ENCODE measurements around the gene NDUFV2.

NDUFV2 gene

GRCh38 chr18:9067823-9068222 lies 34.7 kb upstream of the NDUFV2 start:
- peaks cover 5 to 6% of the 10 kb centered on the region in 2 donors for H3K4me1 ChIP-seq (ENCODE audit: control insufficient read depth in 2 of 2, insufficient read depth in 2 of 2, low read length in 2 of 2)
- H3K36me3 ChIP-seq (ENCODE audit: control insufficient read depth in 2 of 2, insufficient read depth in 2 of 2, low read length in 2 of 2): no peaks in the 10 kb centered on the region
- H3K27ac ChIP-seq (ENCODE audit: low read depth in 2 of 2, low read length in 2 of 2): peak overlapping the region; percentile 8 to 52
- H3K9ac ChIP-seq (ENCODE audit: low read depth in 1 of 2, low read length in 2 of 2): no peak overlapping the region
- no peak overlapping the region for H3K4me3 ChIP-seq (ENCODE audit: low read length in 2 of 2)
- H3K27me3 ChIP-seq (ENCODE audit: control insufficient read depth in 2 of 2, insufficient read depth in 2 of 2, low read length in 2 of 2): no peaks in the 10 kb centered on the region
- no peaks in the 10 kb centered on the region for H3K9me3 ChIP-seq (ENCODE audit: control insufficient read depth in 2 of 2, low read length in 2 of 2)

DNA sequence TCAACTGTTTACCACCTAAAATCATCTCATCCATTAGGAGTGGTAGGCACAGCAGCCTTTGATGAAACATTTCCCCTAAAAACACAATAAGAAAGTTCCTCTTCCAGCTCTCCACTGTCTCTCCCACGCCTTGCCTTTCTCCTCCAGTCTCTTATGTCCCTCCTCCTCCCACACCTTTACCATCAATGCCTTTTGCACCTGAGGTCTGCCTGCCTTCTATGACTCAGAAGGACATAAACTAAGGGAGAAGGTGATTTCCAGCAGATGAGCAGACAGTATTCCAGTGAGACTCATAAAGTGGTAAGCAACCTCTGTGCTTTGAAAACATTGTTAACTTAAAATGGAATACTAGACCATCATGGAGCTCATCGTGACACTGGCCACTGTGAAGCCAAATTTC lies 34.2 kb upstream of the NDUFV2 start:
- H3K9me3 ChIP-seq (ENCODE audit: control insufficient read depth in 2 of 2, low read length in 2 of 2): no peaks in the 10 kb centered on the region
- no peaks in the 10 kb centered on the region for H3K36me3 ChIP-seq (ENCODE audit: control insufficient read depth in 2 of 2, insufficient read depth in 2 of 2, low read length in 2 of 2)
- H3K27me3 ChIP-seq (ENCODE audit: control insufficient read depth in 2 of 2, insufficient read depth in 2 of 2, low read length in 2 of 2): no peaks in the 10 kb centered on the region
- H3K4me1 ChIP-seq (ENCODE audit: control insufficient read depth in 2 of 2, insufficient read depth in 2 of 2, low read length in 2 of 2): peaks cover 5% of the 10 kb centered on the region in 2 donors
- H3K27ac ChIP-seq (ENCODE audit: low read depth in 2 of 2, low read length in 2 of 2): peak overlapping the region; percentile 8 to 38
- H3K4me3 ChIP-seq (ENCODE audit: low read length in 2 of 2): no peak overlapping the region
- no peak overlapping the region for H3K9ac ChIP-seq (ENCODE audit: low read depth in 1 of 2, low read length in 2 of 2)

GRCh38 chr18:9069601-9070000 lies 32.9 kb upstream of the NDUFV2 start:
- peak overlapping the region in 1 of 2 donors; percentile 7 for H3K4me3 ChIP-seq (ENCODE audit: low read length in 2 of 2)
- H3K4me1 ChIP-seq (ENCODE audit: control insufficient read depth in 2 of 2, insufficient read depth in 2 of 2, low read length in 2 of 2): peaks cover 5 to 9% of the 10 kb centered on the region in 2 donors
- no peaks in the 10 kb centered on the region for H3K27me3 ChIP-seq (ENCODE audit: control insufficient read depth in 2 of 2, insufficient read depth in 2 of 2, low read length in 2 of 2)
- H3K27ac ChIP-seq (ENCODE audit: low read depth in 2 of 2, low read length in 2 of 2): peak overlapping the region in 1 of 2 donors; percentile 63
- no peaks in the 10 kb centered on the region for H3K36me3 ChIP-seq (ENCODE audit: control insufficient read depth in 2 of 2, insufficient read depth in 2 of 2, low read length in 2 of 2)
- no peaks in the 10 kb centered on the region for H3K9me3 ChIP-seq (ENCODE audit: control insufficient read depth in 2 of 2, low read length in 2 of 2)
- no peak overlapping the region for H3K9ac ChIP-seq (ENCODE audit: low read depth in 1 of 2, low read length in 2 of 2)

- Histone ChIP-seq H3K27ac (ENCODE audit: low read depth in 2 of 2, low read length in 2 of 2) (peak overlapping the region in 1 of 2 donors; percentile 63), H3K36me3 (ENCODE audit: control insufficient read depth in 2 of 2, insufficient read depth in 2 of 2, low read length in 2 of 2) (no peaks in the 10 kb centered on the region), H3K4me1 (ENCODE audit: control insufficient read depth in 2 of 2, insufficient read depth in 2 of 2, low read length in 2 of 2) (peaks cover 4 to 9% of the 10 kb centered on the region in 2 donors), H3K4me3 (ENCODE audit: low read length in 2 of 2) (no peak overlapping the region), H3K9ac (ENCODE audit: low read depth in 1 of 2, low read length in 2 of 2) (no peak overlapping the region), H3K27me3 (ENCODE audit: control insufficient read depth in 2 of 2, insufficient read depth in 2 of 2, low read length in 2 of 2) (no peaks in the 10 kb centered on the region), H3K9me3 (ENCODE audit: control insufficient read depth in 2 of 2, low read length in 2 of 2) (no peaks in the 10 kb centered on the region)
These were observed 32.3 kb upstream of the NDUFV2 start for GRCh38 chr18:9070212-9070611.

GRCh38 chr18:9079818-9080528 lies 22.5 kb upstream of the NDUFV2 start:
- H3K27me3 ChIP-seq (ENCODE audit: control insufficient read depth in 2 of 2, insufficient read depth in 2 of 2, low read length in 2 of 2): no peaks in the 10 kb centered on the region
- H3K27ac ChIP-seq (ENCODE audit: low read depth in 2 of 2, low read length in 2 of 2): peak overlapping the region in 1 of 2 donors; percentile 12
- no peak overlapping the region for H3K4me3 ChIP-seq (ENCODE audit: low read length in 2 of 2)
- no peaks in the 10 kb centered on the region for H3K36me3 ChIP-seq (ENCODE audit: control insufficient read depth in 2 of 2, insufficient read depth in 2 of 2, low read length in 2 of 2)
- H3K9ac ChIP-seq (ENCODE audit: low read depth in 1 of 2, low read length in 2 of 2): no peak overlapping the region
- H3K9me3 ChIP-seq (ENCODE audit: control insufficient read depth in 2 of 2, low read length in 2 of 2): no peaks in the 10 kb centered on the region
- H3K4me1 ChIP-seq (ENCODE audit: control insufficient read depth in 2 of 2, insufficient read depth in 2 of 2, low read length in 2 of 2): peaks cover 0 to 5% of the 10 kb centered on the region in 2 donors

DNA sequence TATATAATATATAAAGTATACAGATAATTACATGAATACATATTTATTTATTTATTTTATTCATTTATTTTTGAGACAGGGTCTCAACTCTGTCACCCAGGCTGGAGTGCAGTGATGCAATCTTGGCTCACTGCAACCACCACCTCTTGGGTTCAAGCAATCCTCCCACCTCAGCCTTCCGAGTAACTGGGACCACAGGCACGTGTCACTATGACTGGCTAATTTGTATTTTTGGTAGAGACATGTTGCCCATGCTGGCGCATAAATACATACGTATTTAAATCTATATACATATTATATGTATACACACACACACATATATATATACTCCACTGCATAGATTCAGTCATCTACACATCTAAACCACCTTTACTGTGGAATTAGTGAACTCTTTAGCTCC lies 20.6 kb upstream of the NDUFV2 start:
- H3K4me3 ChIP-seq (ENCODE audit: low read length in 2 of 2): no peak overlapping the region
- peaks cover 2 to 5% of the 10 kb centered on the region in 2 donors for H3K4me1 ChIP-seq (ENCODE audit: control insufficient read depth in 2 of 2, insufficient read depth in 2 of 2, low read length in 2 of 2)
- no peaks in the 10 kb centered on the region for H3K36me3 ChIP-seq (ENCODE audit: control insufficient read depth in 2 of 2, insufficient read depth in 2 of 2, low read length in 2 of 2)
- no peak overlapping the region for H3K9ac ChIP-seq (ENCODE audit: low read depth in 1 of 2, low read length in 2 of 2)
- no peak overlapping the region for H3K27ac ChIP-seq (ENCODE audit: low read depth in 2 of 2, low read length in 2 of 2)
- no peaks in the 10 kb centered on the region for H3K27me3 ChIP-seq (ENCODE audit: control insufficient read depth in 2 of 2, insufficient read depth in 2 of 2, low read length in 2 of 2)
- no peaks in the 10 kb centered on the region for H3K9me3 ChIP-seq (ENCODE audit: control insufficient read depth in 2 of 2, low read length in 2 of 2)

GRCh38 chr18:9082711-9083510 lies 19.6 kb upstream of the NDUFV2 start:
- H3K36me3 ChIP-seq (ENCODE audit: control insufficient read depth in 2 of 2, insufficient read depth in 2 of 2, low read length in 2 of 2): no peaks in the 10 kb centered on the region
- peak overlapping the region; percentile 52 to 74 for H3K27ac ChIP-seq (ENCODE audit: low read depth in 2 of 2, low read length in 2 of 2)
- no peak overlapping the region for H3K4me3 ChIP-seq (ENCODE audit: low read length in 2 of 2)
- H3K4me1 ChIP-seq (ENCODE audit: control insufficient read depth in 2 of 2, insufficient read depth in 2 of 2, low read length in 2 of 2): peaks cover 2 to 5% of the 10 kb centered on the region in 2 donors
- peak overlapping the region; percentile 20 to 28 for H3K9ac ChIP-seq (ENCODE audit: low read depth in 1 of 2, low read length in 2 of 2)
- no peaks in the 10 kb centered on the region for H3K9me3 ChIP-seq (ENCODE audit: control insufficient read depth in 2 of 2, low read length in 2 of 2)
- no peaks in the 10 kb centered on the region for H3K27me3 ChIP-seq (ENCODE audit: control insufficient read depth in 2 of 2, insufficient read depth in 2 of 2, low read length in 2 of 2)

DNA sequence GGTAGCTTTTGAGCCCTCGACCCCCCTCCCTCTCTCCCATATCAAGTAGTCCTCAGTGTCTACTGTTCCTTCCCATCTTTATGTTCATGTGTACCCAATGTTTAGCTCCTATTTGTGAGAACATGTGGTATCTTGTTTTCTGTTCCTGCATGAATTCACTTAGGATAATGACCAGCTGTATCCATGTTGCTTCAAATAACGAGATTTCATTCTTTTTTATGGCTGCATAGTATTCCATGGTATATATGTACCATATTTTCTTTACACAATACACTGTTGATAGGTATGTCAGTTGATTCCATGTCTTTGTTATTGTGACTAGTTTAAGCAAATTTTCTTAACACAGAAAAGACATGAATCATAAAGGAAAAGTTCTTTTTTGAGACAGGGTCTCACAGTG lies 16.5 kb upstream of the NDUFV2 start:
- H3K9me3 ChIP-seq (ENCODE audit: control insufficient read depth in 2 of 2, low read length in 2 of 2): no peaks in the 10 kb centered on the region
- peaks cover 2 to 5% of the 10 kb centered on the region in 2 donors for H3K4me1 ChIP-seq (ENCODE audit: control insufficient read depth in 2 of 2, insufficient read depth in 2 of 2, low read length in 2 of 2)
- no peak overlapping the region for H3K27ac ChIP-seq (ENCODE audit: low read depth in 2 of 2, low read length in 2 of 2)
- H3K9ac ChIP-seq (ENCODE audit: low read depth in 1 of 2, low read length in 2 of 2): no peak overlapping the region
- H3K4me3 ChIP-seq (ENCODE audit: low read length in 2 of 2): no peak overlapping the region
- no peaks in the 10 kb centered on the region for H3K27me3 ChIP-seq (ENCODE audit: control insufficient read depth in 2 of 2, insufficient read depth in 2 of 2, low read length in 2 of 2)
- no peaks in the 10 kb centered on the region for H3K36me3 ChIP-seq (ENCODE audit: control insufficient read depth in 2 of 2, insufficient read depth in 2 of 2, low read length in 2 of 2)

DNA sequence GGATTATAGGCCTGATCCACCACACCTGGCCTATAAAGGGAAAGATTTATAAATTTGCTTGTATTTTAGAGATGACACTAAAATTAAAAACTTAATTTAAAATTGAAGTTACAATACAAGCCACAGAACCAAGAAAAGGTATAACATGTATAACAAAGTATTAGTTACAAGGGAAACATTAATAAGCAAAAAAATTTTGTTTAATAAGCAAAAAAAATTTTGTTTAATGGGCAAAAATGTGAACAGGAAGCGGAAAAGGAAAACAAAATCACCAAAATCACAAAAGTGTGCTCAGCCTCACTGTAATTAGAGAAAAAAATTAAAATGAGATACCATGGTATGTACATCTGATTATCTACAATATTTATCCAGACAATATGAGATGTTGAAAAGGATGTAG lies 15.9 kb upstream of the NDUFV2 start:
- Histone ChIP-seq H3K4me1 (ENCODE audit: control insufficient read depth in 2 of 2, insufficient read depth in 2 of 2, low read length in 2 of 2) (peaks cover 2 to 5% of the 10 kb centered on the region in 2 donors), H3K27me3 (ENCODE audit: control insufficient read depth in 2 of 2, insufficient read depth in 2 of 2, low read length in 2 of 2) (no peaks in the 10 kb centered on the region), H3K9me3 (ENCODE audit: control insufficient read depth in 2 of 2, low read length in 2 of 2) (no peaks in the 10 kb centered on the region), H3K9ac (ENCODE audit: low read depth in 1 of 2, low read length in 2 of 2) (no peak overlapping the region), H3K4me3 (ENCODE audit: low read length in 2 of 2) (no peak overlapping the region), H3K27ac (ENCODE audit: low read depth in 2 of 2, low read length in 2 of 2) (no peak overlapping the region), H3K36me3 (ENCODE audit: control insufficient read depth in 2 of 2, insufficient read depth in 2 of 2, low read length in 2 of 2) (no peaks in the 10 kb centered on the region)

GRCh38 chr18:9087144-9087543 lies 15.4 kb upstream of the NDUFV2 start:
- Histone ChIP-seq H3K4me1 (ENCODE audit: control insufficient read depth in 2 of 2, insufficient read depth in 2 of 2, low read length in 2 of 2) (peaks cover 2 to 5% of the 10 kb centered on the region in 2 donors), H3K9me3 (ENCODE audit: control insufficient read depth in 2 of 2, low read length in 2 of 2) (no peaks in the 10 kb centered on the region), H3K27ac (ENCODE audit: low read depth in 2 of 2, low read length in 2 of 2) (no peak overlapping the region), H3K9ac (ENCODE audit: low read depth in 1 of 2, low read length in 2 of 2) (no peak overlapping the region), H3K4me3 (ENCODE audit: low read length in 2 of 2) (no peak overlapping the region), H3K36me3 (ENCODE audit: control insufficient read depth in 2 of 2, insufficient read depth in 2 of 2, low read length in 2 of 2) (no peaks in the 10 kb centered on the region), H3K27me3 (ENCODE audit: control insufficient read depth in 2 of 2, insufficient read depth in 2 of 2, low read length in 2 of 2) (no peaks in the 10 kb centered on the region)

Measured in mucosa of rectum (tissue), 2 donors.